ENCODE results near the gene COX4I2.

Gene COX4I2

DNA sequence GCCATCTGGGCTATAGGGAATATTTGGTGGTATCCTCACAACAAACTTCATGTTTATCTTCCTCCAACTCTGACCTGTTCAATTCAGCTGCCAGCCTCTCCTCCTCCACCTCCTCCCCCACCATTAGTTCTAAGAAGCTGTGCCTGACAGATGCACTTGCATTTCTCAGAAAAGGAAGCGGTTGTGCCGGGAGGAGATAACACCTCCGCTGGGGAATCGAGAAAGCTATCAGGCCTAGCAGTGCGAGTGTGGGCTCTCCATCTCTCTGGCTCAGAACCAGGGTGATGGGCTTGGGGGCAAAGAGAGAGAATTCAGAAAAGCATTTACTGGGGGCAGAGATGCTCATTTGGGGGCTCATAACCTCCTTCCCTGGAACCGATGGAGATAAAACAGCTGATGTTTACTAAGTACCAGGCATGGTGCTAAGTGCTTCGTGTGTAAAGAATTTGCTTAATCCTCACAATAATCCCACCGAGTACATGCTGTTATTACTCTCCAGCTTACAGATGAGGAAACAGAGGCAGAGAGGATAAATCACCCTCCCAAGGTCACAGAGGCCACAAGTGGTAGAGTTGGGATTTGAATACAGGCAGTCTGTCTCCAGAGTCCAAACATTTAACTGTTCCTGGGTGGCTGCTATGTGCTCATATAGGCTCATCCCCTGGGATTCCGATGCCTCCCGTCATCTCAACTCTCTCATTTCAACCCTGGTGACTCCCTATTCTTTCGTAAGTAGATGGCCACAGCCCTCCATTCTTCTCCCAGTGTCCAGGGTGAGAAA lies 38.3 kb downstream of the COX4I2 start:
- peak; percentile 43 to 71 for DNase-seq (ENCODE audit: extremely low read depth in 1 of 2, low read depth in 1 of 2)

GRCh38 chr20:31676609-31676989 lies 38.9 kb downstream of the COX4I2 start:
- no peak for DNase-seq (ENCODE audit: extremely low read depth in 1 of 2, low read depth in 1 of 2)

GRCh38 chr20:31677553-31678260 lies 40.0 kb downstream of the COX4I2 start:
- DNase-seq (ENCODE audit: extremely low read depth in 1 of 2, low read depth in 1 of 2) = no peak

- DNase-seq (ENCODE audit: extremely low read depth in 1 of 2, low read depth in 1 of 2) = no peak
Measured at GRCh38 chr20:31678389-31679356, 41.0 kb downstream of the COX4I2 start.

- DNase-seq (ENCODE audit: extremely low read depth in 1 of 2, low read depth in 1 of 2) = no peak
Measured at GRCh38 chr20:31679357-31680285, 41.9 kb downstream of the COX4I2 start.

GRCh38 chr20:31680286-31681127 lies 42.8 kb downstream of the COX4I2 start:
- DNase-seq (ENCODE audit: extremely low read depth in 1 of 2, low read depth in 1 of 2) = no peak

DNA sequence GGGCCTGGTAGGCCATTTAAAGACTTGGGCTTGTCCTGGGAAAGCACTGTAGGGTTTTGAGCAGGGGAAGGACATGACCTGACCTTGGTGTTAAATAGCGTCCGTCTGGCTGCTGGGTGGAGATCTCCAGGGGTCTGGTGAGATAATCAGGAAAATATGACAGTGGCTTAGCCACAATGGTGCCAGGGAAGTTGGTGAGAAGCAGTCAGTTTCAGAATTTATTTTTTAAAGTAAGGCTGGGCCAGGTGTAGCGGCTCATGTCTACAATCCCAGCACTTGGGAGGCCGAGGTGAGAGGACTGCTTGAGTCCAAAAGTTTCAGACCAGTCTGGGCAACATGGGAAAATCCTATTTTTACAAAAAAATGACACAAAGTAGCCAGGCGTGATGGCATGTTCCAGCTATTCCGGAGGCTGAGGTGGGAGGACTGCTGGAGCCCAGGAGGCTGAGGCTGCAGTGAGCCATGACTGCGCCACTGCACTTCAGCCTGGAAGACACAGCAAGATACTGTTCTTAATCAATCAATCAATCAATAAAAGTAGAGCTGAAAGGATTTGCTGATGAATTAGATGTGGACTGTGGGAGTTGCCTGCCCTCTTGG lies 43.5 kb downstream of the COX4I2 start:
- DNase-seq (ENCODE audit: extremely low read depth in 1 of 2, low read depth in 1 of 2) = no peak

DNA sequence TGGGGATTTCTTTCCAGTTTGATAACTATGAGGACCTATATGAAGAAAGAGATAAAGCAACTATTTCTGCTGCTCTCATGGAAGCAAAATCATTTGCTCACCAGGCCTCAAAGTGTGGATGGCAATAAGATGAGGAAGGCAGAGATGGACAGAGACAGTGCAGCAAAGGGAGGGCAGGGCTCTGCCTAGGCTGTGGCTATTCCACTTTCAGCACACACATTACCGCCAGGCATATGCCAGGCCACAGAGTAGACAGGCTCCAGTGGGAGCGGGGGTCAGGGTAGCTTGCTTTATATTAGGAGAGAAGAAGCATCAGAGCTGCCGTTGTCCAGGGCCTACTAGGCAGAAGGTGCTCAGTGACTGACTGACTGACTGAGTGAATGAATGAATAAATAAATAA lies 44.1 kb downstream of the COX4I2 start:
- DNase-seq (ENCODE audit: extremely low read depth in 1 of 2, low read depth in 1 of 2) = no peak

- no peak for DNase-seq (ENCODE audit: extremely low read depth in 1 of 2, low read depth in 1 of 2)
Measured at GRCh38 chr20:31682352-31682751, 44.6 kb downstream of the COX4I2 start.

DNA sequence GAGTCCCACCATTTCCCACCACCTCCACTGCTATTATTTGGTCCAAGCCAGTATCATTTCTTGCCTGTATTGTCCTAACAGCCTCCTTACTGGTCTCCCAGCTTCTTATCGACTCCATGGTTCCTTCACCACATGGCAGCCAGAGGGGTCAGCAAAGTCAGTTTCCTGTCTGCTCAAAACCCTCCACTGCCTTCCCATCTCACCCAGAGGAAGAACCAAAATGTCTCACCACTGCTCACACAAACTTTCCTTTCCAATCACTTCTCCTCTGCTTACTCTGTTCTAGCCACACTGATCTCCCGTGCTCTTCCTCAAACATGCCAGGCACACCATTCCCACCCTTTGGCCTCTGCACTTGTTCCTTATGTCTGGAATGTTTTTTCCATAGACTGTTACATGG lies 45.2 kb downstream of the COX4I2 start:
- DNase-seq (ENCODE audit: extremely low read depth in 1 of 2, low read depth in 1 of 2) = no peak

- no peak for DNase-seq (ENCODE audit: extremely low read depth in 1 of 2, low read depth in 1 of 2)
Measured at GRCh38 chr20:31684153-31685015, 46.7 kb downstream of the COX4I2 start.

GRCh38 chr20:31685853-31686643 lies 48.3 kb downstream of the COX4I2 start:
- no peak for DNase-seq (ENCODE audit: extremely low read depth in 1 of 2, low read depth in 1 of 2)

- no peak for DNase-seq (ENCODE audit: extremely low read depth in 1 of 2, low read depth in 1 of 2)
Measured at GRCh38 chr20:31687777-31688176, 50.1 kb downstream of the COX4I2 start.

- DNase-seq (ENCODE audit: extremely low read depth in 1 of 2, low read depth in 1 of 2) = no peak
Measured at GRCh38 chr20:31689141-31689540, 51.4 kb downstream of the COX4I2 start.

- DNase-seq (ENCODE audit: extremely low read depth in 1 of 2, low read depth in 1 of 2) = no peak
Measured at GRCh38 chr20:31690124-31690666, 52.5 kb downstream of the COX4I2 start.

- DNase-seq (ENCODE audit: extremely low read depth in 1 of 2, low read depth in 1 of 2) = no peak
Measured at GRCh38 chr20:31691646-31692275, 54.0 kb downstream of the COX4I2 start.

Measured in stimulated activated CD8-positive, alpha-beta memory T cell treated with anti-CD3 and anti-CD28 coated beads, Interleukin-7, amount 100 ng/mL, for 48 hours (primary cell).